Right kidney (tissue), 1 donor: ENCODE results near the gene PCCA.

Source experiments
- DNase-seq: peaks from one replicate; pipeline ENCODE4 v3.0.0-alpha.2; 2016

Gene PCCA

GRCh38 chr13:100428986-100429385, 340.1 kb downstream of the PCCA start:
- DNase-seq: no peak

- no peak for DNase-seq
These were observed 343.7 kb downstream of the PCCA start for GRCh38 chr13:100432611-100433010.

DNA sequence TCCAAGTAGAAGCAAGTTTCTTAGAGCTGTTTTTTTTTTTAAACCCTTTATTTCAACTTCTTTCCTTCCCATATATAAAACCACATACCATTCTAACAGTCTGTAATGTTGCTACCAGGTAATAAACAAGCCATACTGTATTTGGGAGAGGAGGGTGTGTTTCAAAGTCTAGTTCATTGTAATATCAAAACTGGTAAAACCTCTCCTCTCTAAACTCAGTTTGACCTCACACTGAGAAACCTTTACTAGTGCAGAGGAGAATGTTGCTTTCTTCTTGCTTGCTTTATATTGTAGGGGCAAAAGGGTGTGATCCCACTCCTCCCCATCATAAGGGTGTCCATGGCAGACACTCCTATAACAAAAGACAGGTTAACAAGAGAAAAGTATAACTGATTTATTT, 344.6 kb downstream of the PCCA start:
- DNase-seq: no peak

DNA sequence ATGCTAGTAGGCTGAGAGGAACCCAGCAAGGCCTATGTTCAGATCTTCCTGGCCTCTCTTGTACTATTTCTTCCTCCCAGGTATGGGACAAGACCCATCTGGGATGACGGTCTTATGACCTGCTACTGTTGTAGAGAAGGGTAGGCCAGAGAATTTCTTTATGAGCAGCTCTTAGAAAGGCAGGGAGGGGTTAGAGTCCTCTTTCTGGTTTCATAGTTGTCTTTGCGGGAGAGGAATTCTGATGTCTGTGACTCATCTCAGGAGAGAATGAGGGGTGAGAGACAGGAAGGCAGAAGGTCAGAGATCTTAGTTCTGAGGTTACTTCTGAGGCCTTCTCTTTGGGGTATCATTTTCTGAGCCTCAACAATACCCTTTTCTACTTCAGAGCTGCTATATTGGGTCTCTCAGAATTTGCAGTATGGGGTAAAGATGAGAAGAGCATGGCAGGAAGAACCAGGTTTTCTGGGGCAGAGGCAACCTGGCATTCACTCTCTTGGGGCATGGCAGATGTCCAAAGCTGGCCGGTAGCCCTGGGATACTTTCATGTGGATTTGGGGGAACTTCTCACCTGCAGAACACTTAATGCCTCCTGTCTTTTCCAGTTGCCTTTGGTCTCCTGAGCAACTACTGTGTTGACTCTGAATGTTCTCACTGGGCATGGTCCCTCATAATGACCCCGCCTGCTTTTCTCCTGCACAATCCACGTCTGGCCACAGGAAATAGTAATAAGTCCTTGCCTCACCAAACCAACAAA, 345.3 kb downstream of the PCCA start:
- DNase-seq: no peak

- no peak for DNase-seq
These were observed 347.2 kb downstream of the PCCA start for GRCh38 chr13:100436099-100436498.

DNA sequence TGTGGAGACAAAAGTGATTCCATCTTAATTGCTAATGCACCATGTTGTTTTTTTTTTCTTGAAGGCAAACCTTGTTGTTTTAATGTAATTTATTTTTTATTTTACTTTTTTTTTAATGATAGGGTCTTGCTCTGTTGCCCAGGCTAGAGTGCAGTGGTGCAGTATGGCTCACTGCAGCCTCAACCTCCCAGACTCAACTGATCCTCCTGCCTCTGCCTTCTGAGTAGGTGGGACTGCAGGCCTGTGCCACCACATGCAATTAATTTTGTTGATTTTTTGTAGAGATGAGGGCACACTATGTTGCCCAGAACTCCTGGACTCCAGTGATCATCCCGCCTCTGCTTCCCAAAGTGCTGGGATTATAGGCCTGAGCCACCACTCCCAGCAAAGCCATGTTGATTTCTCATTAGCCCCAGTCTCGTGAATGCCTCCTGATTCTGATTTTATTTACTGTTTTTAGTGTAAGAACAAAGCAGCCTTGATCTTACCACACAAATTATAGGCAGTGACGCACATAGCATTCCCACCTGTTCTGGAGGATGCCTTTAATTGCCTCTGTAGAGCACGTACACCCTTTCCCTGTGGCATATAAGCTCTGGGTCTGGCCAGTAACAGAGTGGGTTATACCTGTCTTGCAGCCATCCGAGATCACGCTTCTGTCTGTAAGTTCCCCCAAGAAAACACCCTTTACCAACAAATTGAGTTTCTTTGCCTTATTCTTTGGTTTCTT, 349.3 kb downstream of the PCCA start:
- DNase-seq: no peak

GRCh38 chr13:100439247-100439970, 350.5 kb downstream of the PCCA start:
- no peak for DNase-seq

- DNase-seq: no peak
These were observed 352.0 kb downstream of the PCCA start for GRCh38 chr13:100440751-100441425.

- DNase-seq: no peak
These were observed 353.4 kb downstream of the PCCA start for GRCh38 chr13:100442095-100442832.

GRCh38 chr13:100443278-100443997, 354.5 kb downstream of the PCCA start:
- no peak for DNase-seq

DNA sequence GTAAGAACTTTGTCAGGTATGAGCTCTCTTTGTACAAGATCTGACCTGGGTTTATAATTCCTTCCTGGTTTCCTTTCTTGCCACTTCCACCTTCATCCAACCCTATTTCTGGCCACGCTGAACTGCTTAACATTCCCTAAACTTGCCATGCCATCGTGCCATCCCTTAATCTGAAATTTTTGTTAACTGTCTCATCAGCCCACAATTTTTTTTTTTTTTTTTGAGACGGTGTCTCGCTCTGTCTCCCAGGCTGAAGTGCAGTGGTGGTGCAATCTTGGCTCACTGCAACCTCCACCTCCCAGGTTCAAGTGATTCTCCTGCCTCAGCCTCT, 355.1 kb downstream of the PCCA start:
- no peak for DNase-seq

DNA sequence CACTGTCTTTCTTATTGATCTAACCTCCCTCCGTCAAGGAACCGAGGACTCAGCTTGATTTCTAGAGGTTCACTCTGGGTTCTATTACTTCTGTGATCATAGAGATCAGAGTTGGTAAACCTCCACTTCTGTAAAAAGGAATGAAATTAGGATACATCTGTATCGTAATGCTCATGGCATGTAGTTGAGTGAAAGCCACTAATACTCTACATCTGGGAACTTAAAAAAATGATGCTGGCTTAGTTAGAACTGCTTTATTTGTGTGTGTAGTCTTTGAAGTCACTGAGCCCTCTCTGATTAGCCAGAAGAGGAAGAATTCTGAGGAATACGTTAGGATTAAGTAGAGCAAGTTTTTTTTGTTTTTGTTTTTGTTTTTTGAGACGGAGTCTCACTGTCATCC, 358.9 kb downstream of the PCCA start:
- no peak for DNase-seq

- DNase-seq: no peak
These were observed 363.0 kb downstream of the PCCA start for GRCh38 chr13:100451923-100452322.

DNA sequence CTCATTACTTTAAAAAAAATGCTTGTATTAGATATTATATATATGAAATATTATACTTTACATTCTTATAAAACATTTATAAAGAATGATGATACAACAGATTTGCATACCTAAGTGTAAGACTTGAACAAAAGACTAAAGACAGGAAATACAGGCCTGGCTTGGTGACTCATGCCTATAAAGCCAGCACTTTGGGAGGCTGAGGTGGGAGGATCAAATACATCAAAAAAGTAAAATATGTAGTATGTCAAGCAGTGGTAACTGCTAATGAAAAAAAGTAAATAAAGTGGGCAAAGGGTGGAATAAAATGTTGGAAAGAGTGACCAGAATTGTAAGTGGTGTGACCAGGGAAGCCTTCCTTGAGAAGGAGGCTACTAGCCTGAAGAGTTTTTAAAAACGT, 366.0 kb downstream of the PCCA start:
- DNase-seq: no peak

DNA sequence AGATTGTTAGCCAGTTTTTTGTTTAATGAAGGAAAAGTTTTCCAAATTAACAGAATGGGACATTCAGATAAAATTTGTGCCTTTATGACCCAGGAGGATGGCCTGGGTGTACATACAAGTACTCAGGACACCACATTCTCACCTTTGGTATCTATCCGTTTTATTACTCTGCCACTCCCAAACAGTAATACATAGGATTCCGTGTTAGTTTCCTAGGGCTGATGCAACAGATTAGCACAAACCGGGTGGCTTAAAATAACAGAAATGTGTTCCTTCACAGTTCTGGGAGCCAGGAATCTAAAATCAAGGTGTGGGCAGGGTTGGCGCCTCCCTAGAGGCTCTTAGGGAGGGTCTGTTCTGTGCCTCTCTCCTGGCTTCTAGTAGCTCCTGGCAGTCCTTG, 369.8 kb downstream of the PCCA start:
- no peak for DNase-seq

GRCh38 chr13:100459747-100460146, 370.9 kb downstream of the PCCA start:
- DNase-seq: no peak

- DNase-seq: no peak
These were observed 371.4 kb downstream of the PCCA start for GRCh38 chr13:100460266-100460665.

DNA sequence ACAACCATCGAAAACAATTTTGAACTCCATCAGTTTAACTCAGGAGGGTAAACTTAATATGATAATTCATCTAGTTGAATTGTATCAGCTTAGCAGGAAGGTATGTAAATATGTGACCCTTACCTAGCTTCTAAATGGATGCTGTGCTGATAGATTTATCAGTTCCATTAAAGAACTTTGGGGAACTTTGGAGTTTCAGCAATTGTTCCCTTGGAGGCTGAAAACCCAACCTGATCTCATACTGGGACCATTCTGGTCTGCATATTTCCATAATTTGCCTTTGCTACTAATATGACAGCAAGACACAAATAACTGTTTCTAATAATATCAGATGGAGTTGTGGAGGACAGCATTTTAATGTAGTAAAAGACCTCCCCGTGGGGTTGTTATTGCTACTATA, 371.9 kb downstream of the PCCA start:
- no peak for DNase-seq

DNA sequence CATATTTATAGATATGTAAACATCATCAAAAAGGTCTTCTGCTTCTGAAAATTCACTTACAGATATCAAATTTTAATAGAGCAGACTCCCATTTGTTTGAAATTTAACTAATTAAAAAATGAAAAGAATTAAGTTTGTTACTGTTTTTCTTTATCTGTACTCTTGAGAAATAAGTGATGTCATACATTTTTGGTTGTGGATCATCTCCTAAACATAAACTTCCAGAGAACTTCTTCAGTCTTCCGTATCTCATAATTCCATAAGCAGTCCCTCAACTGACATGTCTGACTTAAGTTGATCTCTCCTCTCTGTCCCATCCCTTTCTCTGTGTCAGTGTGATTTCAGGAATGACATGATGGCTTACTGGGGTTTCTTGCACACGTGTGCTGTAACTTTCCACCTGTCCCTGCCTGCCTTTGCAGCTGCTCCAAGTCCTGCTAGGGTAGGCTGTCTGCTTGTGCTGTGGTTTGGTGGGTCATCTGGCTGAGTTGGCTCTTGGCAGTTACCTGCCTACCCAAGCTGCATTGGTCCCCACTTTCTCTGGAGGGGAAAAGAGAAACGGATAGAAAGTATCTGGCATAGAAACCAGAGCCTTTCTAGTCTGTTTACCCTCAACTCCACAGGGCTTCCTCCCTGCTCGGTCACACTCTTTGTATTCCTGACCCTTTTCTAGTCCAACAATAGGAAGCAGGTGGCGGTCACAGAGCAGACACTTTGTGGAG, 372.6 kb downstream of the PCCA start:
- no peak for DNase-seq

- DNase-seq: no peak
These were observed 375.1 kb downstream of the PCCA start for GRCh38 chr13:100464006-100464405.

DNA sequence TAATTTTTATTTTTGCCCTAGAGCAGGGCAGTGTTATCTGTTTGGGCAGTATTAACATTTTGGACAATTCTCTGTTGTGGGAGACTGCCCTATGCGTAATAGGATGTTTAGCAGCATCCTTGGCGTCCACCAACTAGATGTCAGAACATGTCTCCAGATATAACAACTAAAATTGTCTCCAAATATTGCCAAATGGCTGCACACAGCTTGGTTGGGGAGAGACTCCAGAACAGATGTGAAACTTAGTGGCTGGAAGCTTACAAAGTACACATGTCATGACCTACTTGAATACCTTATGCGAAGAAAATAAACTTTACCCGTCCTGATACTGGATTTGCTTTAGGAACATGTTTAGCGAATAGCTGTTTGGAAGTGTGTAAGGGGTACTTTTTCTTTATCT, 376.7 kb downstream of the PCCA start:
- no peak for DNase-seq
